PC-3 (cell line): ENCODE results near the gene KCNE2. TPM values are rescaled to one million over a fixed set of nuclear protein-coding genes. Genes with fewer than 3 reads are reported as not detected.
"Not testable (repeated sequence)": the region's sequence is repeated elsewhere in the genome, so short reads cannot be mapped to it uniquely, and the experiment has no call there.

Experiments
- ATAC-seq: fragments of 200-7000 bp; cut with Tn5 transposase; 2 replicates; pipeline ENCODE4 v1.9.1; 2020; ENCODE audit warnings: mild to moderate bottlenecking, moderate library complexity
- BruUV-seq: library from RNA; stranded (reverse); fragments of 400-500 nt; replicated peaks from 2 replicates; lab custom pipeline; 2021; lab: Mats Ljungman, UMichigan
- CTCF ChIA-PET: fragments of 300-600 bp; sonication (Branson Sonifier 250); formaldehyde crosslinking; loops from one replicate; lab custom pipeline; 2022; ENCODE audit warnings: antibody characterized with exemption; lab: Charles Lee
- POLR2A ChIA-PET: fragments of 300-600 bp; sonication (Branson Sonifier 250); formaldehyde crosslinking; loops from one replicate; lab custom pipeline; 2022; ENCODE audit warnings: antibody characterized with exemption; ENCODE audit not compliant: unreplicated experiment; lab: Charles Lee
- DNase-seq: peaks from one replicate; pipeline ENCODE4 v3.0.0-alpha.2; 2015
- H2AFZ ChIP-seq: fragments of 300-600 bp; sonication (generic); 2 replicates; pipeline ENCODE4 v1.6.0; 2016; ENCODE audit warnings: antibody characterized with exemption, low read length
- H3F3A ChIP-seq: fragments of 300-600 bp; sonication (generic); one replicate; pipeline ENCODE4 v1.6.0; 2017; ENCODE audit warnings: antibody characterized with exemption, low read length, control low read depth, mild to moderate bottlenecking; ENCODE audit not compliant: unreplicated experiment
- H3K27ac ChIP-seq: fragments of 300-600 bp; sonication (generic); 2 replicates; pipeline ENCODE4 v1.5.1; 2016; ENCODE audit warnings: mild to moderate bottlenecking, low read length
- H3K27me3 ChIP-seq: fragments of 300-600 bp; sonication (generic); 2 replicates; pipeline ENCODE4 v1.6.1; 2016; ENCODE audit warnings: low read length, mixed read lengths
- H3K36me3 ChIP-seq: fragments of 300-600 bp; sonication (generic); 2 replicates; pipeline ENCODE4 v1.6.1; 2016; ENCODE audit warnings: low read depth, mixed run types, low read length, mixed read lengths
- H3K4me1 ChIP-seq: fragments of 300-600 bp; sonication (generic); 2 replicates; pipeline ENCODE4 v1.5.1; 2016; ENCODE audit warnings: low read length; ENCODE audit not compliant: insufficient read depth
- H3K4me2 ChIP-seq: fragments of 300-600 bp; sonication (generic); 2 replicates; pipeline ENCODE4 v1.6.0; 2016; ENCODE audit warnings: low read length
- H3K4me3 ChIP-seq: fragments of 300-600 bp; sonication (generic); 2 replicates; pipeline ENCODE4 v1.5.1; 2016; ENCODE audit warnings: mild to moderate bottlenecking, low read length, mixed read lengths
- H3K79me2 ChIP-seq: fragments of 300-600 bp; sonication (generic); 2 replicates; pipeline ENCODE4 v1.6.1; 2017; ENCODE audit warnings: low read length, mixed read lengths
- H3K9ac ChIP-seq: fragments of 300-600 bp; sonication (generic); 2 replicates; pipeline ENCODE4 v1.6.0; 2016; ENCODE audit warnings: mild to moderate bottlenecking, low read length
- H3K9me2 ChIP-seq: fragments of 300-600 bp; sonication (generic); replicated peaks from 2 replicates; pipeline ENCODE4 v1.6.1; 2016; ENCODE audit warnings: mixed run types, low read length, mixed read lengths
- H3K9me3 ChIP-seq: fragments of 300-600 bp; sonication (generic); 2 replicates; pipeline ENCODE4 v1.6.1; 2016; ENCODE audit warnings: low read length, mixed read lengths
- H4K20me1 ChIP-seq: fragments of 300-600 bp; sonication (generic); 2 replicates; pipeline ENCODE4 v1.6.1; 2016; ENCODE audit warnings: low read length, mixed read lengths
- CTCF ChIP-seq: fragments of 300-600 bp; sonication (generic); conservative IDR thresholded peaks from 2 replicates; pipeline ENCODE4 v1.5.1; 2017; ENCODE audit warnings: antibody characterized with exemption, low read depth, mild to moderate bottlenecking, low read length
- EZH2 ChIP-seq: fragments of 300-600 bp; sonication (generic); IDR thresholded peaks from one replicate; pipeline ENCODE4 v1.6.1; 2017; ENCODE audit warnings: antibody characterized with exemption, mild to moderate bottlenecking, low read length; ENCODE audit not compliant: unreplicated experiment
- EZH2phosphoT487 ChIP-seq: fragments of 300-600 bp; sonication (generic); IDR thresholded peaks from 2 replicates; pipeline ENCODE4 v1.6.1; 2018; ENCODE audit warnings: mild to moderate bottlenecking, antibody characterized with exemption, low read length, borderline replicate concordance
- intact Hi-C: fragments of 100-400 bp; cut with micrococcal nuclease; formaldehyde crosslinking; loops from 2 replicates; pipeline ENCODE4 v1.9.0; 2023
- total RNA-seq: library from RNA; depleted of rRNA; stranded (reverse); fragments of >200 nt; gene quantifications from 2 replicates; pipeline ENCODE4 v1.2.3, GENCODE V29; 2014

The KCNE2 gene
- total RNA-seq, 1 experiment from 2014 or later = not detected

- no peak overlapping the region for H3K4me2 ChIP-seq
Observed at GRCh38 chr21:34367320-34367935, 3.6 kb downstream of the KCNE2 start.

GRCh38 chr21:34369741-34370140 lies 5.9 kb downstream of the KCNE2 start:
- ATAC-seq (no peak), DNase-seq (no peak)
- Histone ChIP-seq H3K4me1 (no peaks in the 10 kb centered on the region), H3K4me2 (no peak overlapping the region), H3K4me3 (no peak overlapping the region), H3F3A (no peaks in the 10 kb centered on the region), H3K9me2 (no peaks in the 10 kb centered on the region), H3K27ac (no peak overlapping the region), H3K9ac (no peak overlapping the region), H3K79me2 (no peaks in the 10 kb centered on the region), H3K9me3 (no peaks in the 10 kb centered on the region), H3K27me3 (no peaks in the 10 kb centered on the region), H3K36me3 (no peaks in the 10 kb centered on the region), H2AFZ (no peak overlapping the region), H4K20me1 (no peaks in the 10 kb centered on the region)
- intact Hi-C loops = no loop called here
- POLR2A ChIA-PET = no interaction called here
- CTCF ChIA-PET = no interaction called here
- no TSS peak for BruUV-seq
- no peak for TF ChIP-seq EZH2phosphoT487
- TF ChIP-seq CTCF = no peak
- TF ChIP-seq EZH2 = no peak

More at GRCh38 chr21:34367320-34367935, 3.6 kb downstream of the KCNE2 start:
- TF ChIP-seq CTCF = peak; percentile 86
- TF ChIP-seq EZH2phosphoT487 = no peak
- Histone ChIP-seq H3F3A (no peaks in the 10 kb centered on the region), H3K4me3 (no peak overlapping the region), H3K9me3 (no peaks in the 10 kb centered on the region), H3K27ac (no peak overlapping the region), H3K27me3 (no peaks in the 10 kb centered on the region), H3K9me2 (no peaks in the 10 kb centered on the region), H4K20me1 (no peaks in the 10 kb centered on the region), H3K9ac (no peak overlapping the region), H3K36me3 (no peaks in the 10 kb centered on the region), H2AFZ (peak overlapping the region; percentile 21; the same call in 1 of the 2 replicates), H3K4me1 (no peaks in the 10 kb centered on the region), H3K79me2 (no peaks in the 10 kb centered on the region)
- ATAC-seq = peak; percentile 97
- intact Hi-C loops = no loop called here
- ChIA-PET POLR2A (no interaction called here), CTCF (interaction anchor here (0.7 to 1.2 kb wide), 3 partner anchors 235 to 1313 kb away, joined by 4 to 7 read pairs (median 5); no protein-coding TSS in a partner anchor)
- peak; percentile 93 for DNase-seq
- no TSS peak for BruUV-seq

GRCh38 chr21:34372321-34372720 lies 8.5 kb downstream of the KCNE2 start:
- no peaks in the 10 kb centered on the region for H4K20me1 ChIP-seq
- no peaks in the 10 kb centered on the region for H3K36me3 ChIP-seq
- no peaks in the 10 kb centered on the region for H3K79me2 ChIP-seq
- no peak overlapping the region for H3K27ac ChIP-seq
- intact Hi-C loops = no loop called here
- no peak overlapping the region for H3K9ac ChIP-seq
- DNase-seq (no peak), ATAC-seq (no peak)
- no peak overlapping the region for H3K4me3 ChIP-seq
- no peaks in the 10 kb centered on the region for H3K9me2 ChIP-seq
- H3K4me1 ChIP-seq = no peaks in the 10 kb centered on the region
- no peaks in the 10 kb centered on the region for H3F3A ChIP-seq
- no peak overlapping the region for H2AFZ ChIP-seq
- ChIA-PET POLR2A (no interaction called here), CTCF (no interaction called here)
- H3K9me3 ChIP-seq = no peaks in the 10 kb centered on the region
- no peaks in the 10 kb centered on the region for H3K27me3 ChIP-seq
- BruUV-seq = no TSS peak
- TF ChIP-seq EZH2phosphoT487 (no peak), EZH2 (no peak), CTCF (no peak)
- no peak overlapping the region for H3K4me2 ChIP-seq

GRCh38 chr21:34374462-34374861 lies 10.7 kb downstream of the KCNE2 start:
- H3K4me1 ChIP-seq, H3K27me3 ChIP-seq, CTCF ChIA-PET, DNase-seq, H3F3A ChIP-seq, intact Hi-C loops, H3K27ac ChIP-seq, H3K9me3 ChIP-seq, H3K9ac ChIP-seq, BruUV-seq, H3K4me3 ChIP-seq, H3K79me2 ChIP-seq, H3K4me2 ChIP-seq, H3K36me3 ChIP-seq, POLR2A ChIA-PET, H3K9me2 ChIP-seq, ATAC-seq, H2AFZ ChIP-seq, H4K20me1 ChIP-seq: not testable (repeated sequence)
